GM19468 (cell line): Measurements from ENCODE around the gene MTSS2.

ENCODE experiments used
- ATAC-seq: cut with Tn5 transposase; IDR thresholded peaks from one replicate; pipeline ENCODE4 v1.9.1; 2021; ENCODE audit warnings: mild to moderate bottlenecking, moderate library complexity, moderate number of reproducible peaks; ENCODE audit not compliant: unreplicated experiment; ENCODE audit errors: extremely low read depth

Gene MTSS2

GRCh38 chr16:70688246-70688742 is 2.4 kb upstream of the MTSS2 start:
- ATAC-seq, result no peak

GRCh38 chr16:70687671-70688245 is 1.9 kb upstream of the MTSS2 start:
- ATAC-seq, result no peak

GRCh38 chr16:70687102-70687511 is 1.3 kb upstream of the MTSS2 start:
- ATAC-seq, result no peak

- no peak for ATAC-seq
These were observed 686 bp upstream of the MTSS2 start for GRCh38 chr16:70686376-70687101.

- ATAC-seq, result no peak
These were observed 554 bp downstream of the MTSS2 start for GRCh38 chr16:70685061-70685937.

- ATAC-seq, result no peak
These were observed 1.4 kb downstream of the MTSS2 start for GRCh38 chr16:70684146-70685060.

- no peak for ATAC-seq
These were observed 2.5 kb downstream of the MTSS2 start for GRCh38 chr16:70683146-70683944.

- no peak for ATAC-seq
These were observed 3.4 kb downstream of the MTSS2 start for GRCh38 chr16:70682239-70683145.

- no peak for ATAC-seq
These were observed 4.2 kb downstream of the MTSS2 start for GRCh38 chr16:70681382-70682238.

- no peak for ATAC-seq
These were observed 5.1 kb downstream of the MTSS2 start for GRCh38 chr16:70680495-70681381.

GRCh38 chr16:70679671-70680494 is 6.0 kb downstream of the MTSS2 start:
- no peak for ATAC-seq

- no peak for ATAC-seq
These were observed 6.8 kb downstream of the MTSS2 start for GRCh38 chr16:70678898-70679670.

- ATAC-seq, result no peak
These were observed 7.5 kb downstream of the MTSS2 start for GRCh38 chr16:70678121-70678897.
